ENCODE results near the gene PRKAG2. TPM values are rescaled to one million over a fixed set of nuclear protein-coding genes. Genes with fewer than 3 reads are reported as not detected.

PRKAG2 gene
- total and polyA plus RNA-seq, 4 donors = 3.6 to 25.1 (median 16.8) TPM

DNA sequence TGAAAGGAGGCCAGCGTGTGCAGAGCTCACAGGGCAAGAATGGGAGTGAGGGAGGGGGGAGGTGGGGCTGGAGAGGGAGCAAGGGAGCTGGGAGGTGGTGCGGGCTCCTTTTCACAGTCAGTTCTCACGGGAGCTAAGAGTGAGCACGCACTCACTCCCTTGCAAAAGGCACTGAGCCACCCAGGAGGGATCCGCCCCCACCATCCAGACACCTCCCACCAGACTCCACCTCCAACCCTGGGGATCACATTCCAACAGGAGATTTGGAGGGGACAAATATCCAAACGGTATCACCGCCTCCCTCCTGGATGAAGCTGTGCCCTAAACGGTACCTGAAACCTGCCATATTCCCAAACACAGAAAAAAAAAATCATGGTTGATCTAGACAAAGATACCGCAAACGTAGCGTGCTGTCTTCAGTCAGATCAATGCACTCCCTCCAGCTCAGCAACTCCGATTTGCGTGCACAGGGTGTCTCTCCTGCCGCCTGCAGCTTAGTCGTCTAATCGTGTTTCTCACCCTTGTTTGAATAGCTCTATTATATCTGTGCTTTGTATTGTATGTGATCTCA is 20.3 kb upstream of the PRKAG2 start:
- H3K27ac ChIP-seq (ENCODE audit: low read depth in 1 of 2, low read length in 2 of 2) = no peak overlapping the region
- H3K4me3 ChIP-seq (ENCODE audit: low read depth in 1 of 3, low read length in 3 of 3) = peak overlapping the region in 2 of 3 donors; percentile 24 to 59
- no peaks in the 10 kb centered on the region for H3K36me3 ChIP-seq (ENCODE audit: control insufficient read depth in 4 of 4, insufficient read depth in 3 of 4, low read depth in 1 of 4, low read length in 3 of 4)
- H3K9me3 ChIP-seq (ENCODE audit: control insufficient read depth in 4 of 4, low read length in 3 of 4) = no peaks in the 10 kb centered on the region
- DNase-seq (ENCODE audit: low spot score) = no peak
- H3K4me1 ChIP-seq (ENCODE audit: control insufficient read depth in 4 of 4, insufficient read depth in 4 of 4, low read length in 3 of 4) = peaks cover 0 to 7% (median 2%) of the 10 kb centered on the region in 4 donors
- H3K27me3 ChIP-seq (ENCODE audit: control insufficient read depth in 4 of 4, insufficient read depth in 4 of 4, low read length in 3 of 4) = no peaks in the 10 kb centered on the region
- WGBS = 21% methylated on average over 16 of the region's 16 CpGs
- peak overlapping the region in 1 of 2 donors; percentile 34 for H3K9ac ChIP-seq (ENCODE audit: low read depth in 1 of 2, low read length in 2 of 2)
- TF ChIP-seq, protein P1, sequence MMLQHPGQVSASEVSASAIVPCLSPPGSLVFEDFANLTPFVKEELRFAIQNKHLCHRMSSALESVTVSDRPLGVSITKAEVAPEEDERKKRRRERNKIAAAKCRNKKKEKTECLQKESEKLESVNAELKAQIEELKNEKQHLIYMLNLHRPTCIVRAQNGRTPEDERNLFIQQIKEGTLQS (IDR thresholded peaks at IDR 0.05) = no peak
- peak in 1 of 2 donors; percentile 22 for TF ChIP-seq RXRA (IDR thresholded peaks at IDR 0.05)
- no peak for TF ChIP-seq FOXA1 (IDR thresholded peaks at IDR 0.05)
- TF ChIP-seq JUND (IDR thresholded peaks at IDR 0.05) = no peak
- TF ChIP-seq YY1 (IDR thresholded peaks at IDR 0.05) = peak; percentile 58
- TF ChIP-seq, protein P2, sequence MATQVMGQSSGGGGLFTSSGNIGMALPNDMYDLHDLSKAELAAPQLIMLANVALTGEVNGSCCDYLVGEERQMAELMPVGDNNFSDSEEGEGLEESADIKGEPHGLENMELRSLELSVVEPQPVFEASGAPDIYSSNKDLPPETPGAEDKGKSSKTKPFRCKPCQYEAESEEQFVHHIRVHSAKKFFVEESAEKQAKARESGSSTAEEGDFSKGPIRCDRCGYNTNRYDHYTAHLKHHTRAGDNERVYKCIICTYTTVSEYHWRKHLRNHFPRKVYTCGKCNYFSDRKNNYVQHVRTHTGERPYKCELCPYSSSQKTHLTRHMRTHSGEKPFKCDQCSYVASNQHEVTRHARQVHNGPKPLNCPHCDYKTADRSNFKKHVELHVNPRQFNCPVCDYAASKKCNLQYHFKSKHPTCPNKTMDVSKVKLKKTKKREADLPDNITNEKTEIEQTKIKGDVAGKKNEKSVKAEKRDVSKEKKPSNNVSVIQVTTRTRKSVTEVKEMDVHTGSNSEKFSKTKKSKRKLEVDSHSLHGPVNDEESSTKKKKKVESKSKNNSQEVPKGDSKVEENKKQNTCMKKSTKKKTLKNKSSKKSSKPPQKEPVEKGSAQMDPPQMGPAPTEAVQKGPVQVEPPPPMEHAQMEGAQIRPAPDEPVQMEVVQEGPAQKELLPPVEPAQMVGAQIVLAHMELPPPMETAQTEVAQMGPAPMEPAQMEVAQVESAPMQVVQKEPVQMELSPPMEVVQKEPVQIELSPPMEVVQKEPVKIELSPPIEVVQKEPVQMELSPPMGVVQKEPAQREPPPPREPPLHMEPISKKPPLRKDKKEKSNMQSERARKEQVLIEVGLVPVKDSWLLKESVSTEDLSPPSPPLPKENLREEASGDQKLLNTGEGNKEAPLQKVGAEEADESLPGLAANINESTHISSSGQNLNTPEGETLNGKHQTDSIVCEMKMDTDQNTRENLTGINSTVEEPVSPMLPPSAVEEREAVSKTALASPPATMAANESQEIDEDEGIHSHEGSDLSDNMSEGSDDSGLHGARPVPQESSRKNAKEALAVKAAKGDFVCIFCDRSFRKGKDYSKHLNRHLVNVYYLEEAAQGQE (IDR thresholded peaks at IDR 0.05) = no peak
- peak; percentile 38 for TF ChIP-seq SP1 (IDR thresholded peaks at IDR 0.05)
- no peak for TF ChIP-seq FOXA2 (IDR thresholded peaks at IDR 0.05)
- no peak for TF ChIP-seq GABPA (IDR thresholded peaks at IDR 0.05 in 1 of 2, conservative IDR thresholded peaks at IDR 0.05 in 1 of 2)
- peak; percentile 58 to 64 for TF ChIP-seq RAD21 (IDR thresholded peaks at IDR 0.05)
- no peak for TF ChIP-seq HNF4G (IDR thresholded peaks at IDR 0.05)
- no peak for TF ChIP-seq EGR1 (IDR thresholded peaks at IDR 0.05; ENCODE audit: low read depth in 2 of 2)
- TF ChIP-seq TAF1 (conservative IDR thresholded peaks at IDR 0.05) = no peak
- TF ChIP-seq CTCF (IDR thresholded peaks at IDR 0.05; ENCODE audit: low read depth, low read length, missing input control) = no peak
- TF ChIP-seq, protein P3, sequence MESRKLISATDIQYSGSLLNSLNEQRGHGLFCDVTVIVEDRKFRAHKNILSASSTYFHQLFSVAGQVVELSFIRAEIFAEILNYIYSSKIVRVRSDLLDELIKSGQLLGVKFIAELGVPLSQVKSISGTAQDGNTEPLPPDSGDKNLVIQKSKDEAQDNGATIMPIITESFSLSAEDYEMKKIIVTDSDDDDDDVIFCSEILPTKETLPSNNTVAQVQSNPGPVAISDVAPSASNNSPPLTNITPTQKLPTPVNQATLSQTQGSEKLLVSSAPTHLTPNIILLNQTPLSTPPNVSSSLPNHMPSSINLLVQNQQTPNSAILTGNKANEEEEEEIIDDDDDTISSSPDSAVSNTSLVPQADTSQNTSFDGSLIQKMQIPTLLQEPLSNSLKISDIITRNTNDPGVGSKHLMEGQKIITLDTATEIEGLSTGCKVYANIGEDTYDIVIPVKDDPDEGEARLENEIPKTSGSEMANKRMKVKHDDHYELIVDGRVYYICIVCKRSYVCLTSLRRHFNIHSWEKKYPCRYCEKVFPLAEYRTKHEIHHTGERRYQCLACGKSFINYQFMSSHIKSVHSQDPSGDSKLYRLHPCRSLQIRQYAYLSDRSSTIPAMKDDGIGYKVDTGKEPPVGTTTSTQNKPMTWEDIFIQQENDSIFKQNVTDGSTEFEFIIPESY (IDR thresholded peaks at IDR 0.05) = no peak
- TF ChIP-seq HNF4A (conservative IDR thresholded peaks at IDR 0.05) = peak; percentile 20 to 31
- no peak for TF ChIP-seq NR2F2 (IDR thresholded peaks at IDR 0.05)
- no peak for TF ChIP-seq MAX (IDR thresholded peaks at IDR 0.05)
